22Rv1 (cell line): ENCODE measurements around the gene DKK3.

Experiments used
- H3K27ac ChIP-seq: fragments of 450-650 bp; 2 replicates; pipeline ENCODE4 v1.5.1; 2017
- ZFX ChIP-seq: fragments of 450-650 bp; IDR thresholded peaks from 2 replicates; pipeline ENCODE4 v1.6.1; 2017; ENCODE audit warnings: antibody characterized with exemption, borderline replicate concordance
- TF ChIP-seq, protein P1 (sequence below): fragments of 450-650 bp; IDR thresholded peaks from 2 replicates; pipeline ENCODE4 v1.5.1; 2017; ENCODE audit warnings: mild to moderate bottlenecking

The DKK3 gene

DNA sequence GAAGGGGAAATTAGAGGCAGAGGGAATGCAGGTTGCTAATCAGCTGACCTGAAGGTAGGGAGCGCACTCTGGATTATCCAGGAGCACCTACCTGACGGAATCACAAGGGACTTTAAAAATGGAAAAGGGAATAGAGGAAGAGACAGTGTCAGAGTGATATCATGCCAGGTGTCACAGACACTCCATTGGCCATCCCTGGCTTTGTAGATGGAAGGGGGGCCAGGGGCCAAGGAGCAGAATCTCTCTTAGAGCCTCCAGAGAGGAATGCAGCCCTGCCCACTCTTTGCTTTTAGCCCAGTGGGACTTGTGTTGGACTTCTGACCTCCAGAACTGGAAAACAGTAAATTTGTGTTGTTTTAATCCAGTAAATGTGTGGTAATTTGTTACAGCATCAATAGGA lies 37.9 kb downstream of the DKK3 start:
- H3K27ac ChIP-seq: no peak overlapping the region
- TF ChIP-seq, protein P1, sequence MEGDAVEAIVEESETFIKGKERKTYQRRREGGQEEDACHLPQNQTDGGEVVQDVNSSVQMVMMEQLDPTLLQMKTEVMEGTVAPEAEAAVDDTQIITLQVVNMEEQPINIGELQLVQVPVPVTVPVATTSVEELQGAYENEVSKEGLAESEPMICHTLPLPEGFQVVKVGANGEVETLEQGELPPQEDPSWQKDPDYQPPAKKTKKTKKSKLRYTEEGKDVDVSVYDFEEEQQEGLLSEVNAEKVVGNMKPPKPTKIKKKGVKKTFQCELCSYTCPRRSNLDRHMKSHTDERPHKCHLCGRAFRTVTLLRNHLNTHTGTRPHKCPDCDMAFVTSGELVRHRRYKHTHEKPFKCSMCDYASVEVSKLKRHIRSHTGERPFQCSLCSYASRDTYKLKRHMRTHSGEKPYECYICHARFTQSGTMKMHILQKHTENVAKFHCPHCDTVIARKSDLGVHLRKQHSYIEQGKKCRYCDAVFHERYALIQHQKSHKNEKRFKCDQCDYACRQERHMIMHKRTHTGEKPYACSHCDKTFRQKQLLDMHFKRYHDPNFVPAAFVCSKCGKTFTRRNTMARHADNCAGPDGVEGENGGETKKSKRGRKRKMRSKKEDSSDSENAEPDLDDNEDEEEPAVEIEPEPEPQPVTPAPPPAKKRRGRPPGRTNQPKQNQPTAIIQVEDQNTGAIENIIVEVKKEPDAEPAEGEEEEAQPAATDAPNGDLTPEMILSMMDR: no peak
- TF ChIP-seq ZFX: no peak

- no peak for TF ChIP-seq ZFX
- TF ChIP-seq, protein P1: no peak
- H3K27ac ChIP-seq: no peak overlapping the region
These were observed 38.8 kb downstream of the DKK3 start for GRCh38 chr11:11969380-11970215.

- TF ChIP-seq ZFX: no peak
- TF ChIP-seq, protein P1: no peak
- no peak overlapping the region for H3K27ac ChIP-seq
These were observed 39.7 kb downstream of the DKK3 start for GRCh38 chr11:11968511-11969280.

DNA sequence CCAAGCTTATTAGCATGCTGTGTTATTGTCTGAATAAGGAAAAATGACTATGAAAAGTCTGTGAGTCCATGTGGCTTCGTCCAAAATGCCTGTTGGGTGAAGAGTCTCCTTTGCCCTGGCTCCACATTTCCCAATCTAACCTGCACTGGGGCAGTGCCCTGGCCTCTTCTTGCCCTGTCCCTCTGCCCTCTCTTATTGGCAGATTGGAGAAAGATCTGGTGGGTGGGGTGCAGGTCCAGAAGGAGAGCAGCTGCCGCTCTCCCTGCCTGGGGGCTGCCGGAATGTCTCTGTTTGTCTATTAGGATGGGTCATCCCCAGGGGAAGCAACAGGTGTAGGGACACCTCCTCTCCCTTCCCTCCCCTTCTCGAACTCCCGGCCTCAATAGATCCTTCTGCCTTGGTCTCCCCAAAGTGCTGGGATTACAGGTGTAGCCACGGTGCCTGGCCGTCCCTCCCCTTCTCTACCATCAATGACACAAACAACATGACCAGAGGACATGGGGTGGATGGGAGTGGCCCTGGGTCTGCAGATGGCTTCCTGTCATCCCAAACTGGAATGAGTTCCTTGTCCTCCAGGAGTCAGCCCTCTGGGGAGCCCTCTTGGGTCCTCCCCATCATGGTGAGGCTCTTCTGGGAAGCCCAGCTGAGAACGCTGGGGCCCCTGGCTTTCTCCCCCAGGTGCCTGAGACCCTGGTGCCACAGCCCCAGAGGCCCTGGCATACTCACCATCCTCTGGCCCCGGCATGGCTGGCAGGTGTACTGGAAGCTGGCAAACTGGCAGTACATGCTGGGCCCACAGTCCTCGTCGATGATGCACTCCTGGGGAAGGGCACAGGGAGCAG lies 40.5 kb downstream of the DKK3 start:
- H3K27ac ChIP-seq: no peak overlapping the region
- TF ChIP-seq ZFX: no peak
- TF ChIP-seq, protein P1: no peak

DNA sequence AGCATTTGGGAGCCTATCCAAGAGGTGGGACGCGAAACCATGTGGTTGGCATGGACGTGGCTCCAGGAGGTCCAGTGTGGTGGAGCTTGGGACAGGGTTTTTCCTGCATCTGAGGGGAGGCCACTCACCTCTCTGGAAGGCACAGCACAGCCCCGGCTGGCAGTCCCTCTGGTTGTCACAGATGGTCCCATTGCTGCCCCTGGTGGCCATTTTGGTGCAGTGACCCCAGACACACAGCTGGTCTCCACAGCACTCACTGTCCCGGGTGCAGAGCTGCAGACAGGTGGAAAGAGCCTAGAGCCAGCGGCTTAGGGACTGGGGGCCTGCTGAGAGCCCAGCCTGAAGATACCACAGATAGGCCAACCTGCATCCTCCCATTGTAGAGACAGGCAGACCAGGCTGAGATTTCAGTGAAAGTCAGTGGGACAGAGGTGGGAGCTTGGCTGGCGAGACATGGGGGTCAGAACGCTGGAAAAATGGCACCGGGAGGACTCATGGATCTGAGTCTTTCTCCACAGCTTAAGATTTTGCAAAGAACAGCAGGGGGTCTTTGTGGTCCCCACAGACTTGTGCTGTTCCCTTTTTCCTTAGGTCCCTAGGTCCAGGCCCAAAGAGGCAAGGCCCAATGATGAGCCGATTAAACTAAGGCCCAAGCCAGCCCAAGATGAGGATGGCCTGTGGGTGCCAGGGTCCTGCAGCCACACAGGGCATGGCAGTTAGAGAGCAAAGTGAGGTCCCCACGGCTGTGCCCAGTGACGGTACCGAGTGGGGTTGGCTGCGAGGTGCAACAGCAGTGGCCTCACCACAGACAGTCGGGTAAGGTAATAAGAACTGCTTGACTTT lies 41.4 kb downstream of the DKK3 start:
- no peak overlapping the region for H3K27ac ChIP-seq
- TF ChIP-seq, protein P1: peak; percentile 93
- TF ChIP-seq ZFX: no peak

- no peak overlapping the region for H3K27ac ChIP-seq
- TF ChIP-seq, protein P1: no peak
- TF ChIP-seq ZFX: no peak
These were observed 42.1 kb downstream of the DKK3 start for GRCh38 chr11:11966354-11966741.
